NCI-H2107 treated with DMSO at 0.1 percent for 48 hours (cell line): ENCODE data around the gene RPL27A.

Experiments
- DNase-seq: peaks from one replicate; lab custom pipeline; 2025; ENCODE audit not compliant: unreplicated experiment; lab: John Stamatoyannopoulos, UW

Gene RPL27A

DNA sequence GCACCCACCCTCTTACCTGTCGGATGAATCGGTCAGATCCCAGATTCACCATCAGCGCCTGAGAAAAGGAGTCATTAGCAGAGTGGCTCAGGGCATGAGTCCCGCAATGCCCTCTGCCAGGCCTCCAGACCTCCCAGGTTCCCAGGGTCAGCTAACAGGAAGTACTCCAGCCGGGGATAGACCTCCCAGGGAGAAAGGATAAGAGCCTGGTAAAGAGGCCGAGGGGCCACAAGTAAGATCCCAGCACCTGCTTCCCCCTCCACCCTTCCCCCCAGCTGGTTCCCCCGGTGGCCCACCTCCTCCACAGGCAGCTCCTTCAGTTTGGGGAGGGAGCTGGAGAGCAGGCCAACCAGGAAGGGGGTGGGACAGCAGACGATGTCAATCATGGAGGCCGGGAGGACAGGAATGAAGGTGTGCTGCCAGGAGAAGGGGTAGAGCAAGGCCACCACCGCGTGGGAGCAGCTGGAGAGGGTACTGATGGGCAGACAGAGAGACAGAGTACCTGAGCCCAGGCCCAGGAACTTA is 16.4 kb downstream of the RPL27A start:
- no peak for DNase-seq

DNA sequence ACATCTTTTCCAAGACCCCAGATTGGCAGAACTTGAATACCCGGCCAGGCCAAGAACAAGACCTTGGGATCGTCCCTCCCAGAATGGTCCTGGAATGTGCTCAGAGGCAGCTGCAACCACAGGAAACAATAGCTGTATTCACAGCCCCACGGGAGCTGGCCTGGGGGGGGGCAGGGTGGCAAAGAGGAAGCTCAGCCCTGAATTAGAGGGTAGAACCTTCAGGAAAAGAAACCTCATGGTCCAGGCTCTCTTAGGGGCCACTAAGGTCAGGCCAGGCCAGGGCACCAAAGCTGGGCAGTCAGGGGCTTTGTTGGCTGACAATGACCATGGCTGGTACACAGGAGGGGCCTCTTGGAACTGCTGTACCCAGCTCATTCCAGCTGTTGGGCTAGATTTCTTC is 17.3 kb downstream of the RPL27A start:
- DNase-seq = no peak

DNA sequence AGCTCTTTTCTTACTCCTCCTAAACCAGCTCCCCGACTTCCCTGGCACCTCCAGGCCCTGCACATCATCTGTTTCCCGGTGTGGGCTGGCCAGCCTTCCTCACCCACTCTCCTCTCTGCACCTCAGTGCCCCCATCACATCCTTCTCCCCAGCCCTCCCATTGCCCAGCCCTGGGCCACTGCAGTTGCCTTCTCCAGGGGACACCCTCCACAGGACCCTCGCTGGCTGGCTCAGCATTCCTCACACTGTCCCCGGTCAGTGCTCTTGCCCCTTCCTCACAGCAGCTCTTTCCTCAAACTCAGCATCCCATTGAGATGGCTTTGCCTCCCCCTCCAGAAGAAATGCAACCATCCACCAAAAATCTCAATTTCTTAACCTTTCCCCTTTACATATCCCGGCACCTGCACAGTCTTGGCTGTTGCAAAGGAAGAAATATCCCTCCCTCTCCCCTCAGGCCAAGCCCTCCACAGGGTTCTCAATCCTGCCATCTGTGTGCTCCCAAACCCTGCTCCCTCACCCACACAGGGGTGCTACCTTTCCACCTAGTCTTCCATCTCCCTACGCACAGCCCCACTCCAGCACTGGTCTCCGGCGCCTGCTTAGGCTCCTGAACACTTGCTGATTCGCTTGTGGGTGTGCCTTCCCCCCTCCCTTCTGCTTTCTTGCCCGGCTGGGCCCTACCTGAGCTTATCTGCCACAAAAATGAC is 19.5 kb downstream of the RPL27A start:
- DNase-seq = no peak

DNA sequence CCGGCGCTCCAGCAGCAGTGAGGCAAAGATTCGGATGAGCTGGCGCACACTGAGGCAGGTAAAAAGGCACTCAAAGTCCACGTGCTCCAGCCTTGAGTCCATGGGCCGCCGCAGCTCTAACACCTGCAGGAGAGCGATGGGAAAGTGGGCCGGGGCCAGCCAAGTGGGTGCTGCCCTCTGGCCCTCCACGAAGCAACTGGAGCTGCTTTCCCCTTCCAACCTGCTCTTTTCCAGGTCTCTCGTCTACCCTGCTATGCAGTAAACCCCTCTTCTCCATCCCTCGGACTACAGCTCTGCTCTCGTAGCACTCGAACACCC is 20.0 kb downstream of the RPL27A start:
- no peak for DNase-seq

DNA sequence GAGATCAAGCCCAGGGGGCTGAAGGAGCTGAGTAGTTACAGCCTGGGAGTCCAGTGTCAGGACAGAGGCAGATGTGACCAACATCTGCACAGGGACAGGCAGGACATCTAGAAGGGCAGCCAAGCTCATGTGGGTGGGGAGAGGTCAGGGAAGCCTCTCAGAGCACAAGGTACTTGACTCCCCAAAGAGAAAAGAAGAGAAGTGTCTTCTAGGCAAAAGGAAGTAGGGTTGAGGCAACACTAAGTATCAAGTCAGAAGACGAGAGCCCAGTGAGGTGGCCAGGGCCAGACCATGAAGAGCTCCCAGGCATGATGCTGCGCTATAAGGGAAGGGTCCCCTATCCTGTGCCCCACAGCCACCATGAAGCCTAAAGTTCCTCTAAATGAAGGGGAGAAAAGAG is 21.5 kb downstream of the RPL27A start:
- no peak for DNase-seq

DNA sequence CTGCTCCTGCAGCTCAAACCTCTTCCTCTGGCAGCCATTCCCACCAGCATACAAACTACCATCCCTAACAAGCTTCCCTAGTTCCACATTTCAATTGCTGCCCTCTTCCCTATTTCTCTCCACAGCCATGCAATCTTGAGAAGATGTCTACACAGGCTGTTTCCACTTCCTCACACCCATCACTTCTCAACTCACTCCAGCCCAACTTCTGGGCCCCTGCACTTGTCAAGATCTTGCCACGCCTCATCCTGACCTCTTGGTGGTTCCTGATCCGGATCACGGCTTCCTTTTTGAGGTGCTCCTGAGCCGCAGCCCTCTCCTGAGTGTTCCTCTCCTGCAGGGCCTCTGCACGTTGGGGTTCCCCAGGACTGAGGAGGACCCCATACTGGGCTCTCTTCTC is 22.6 kb downstream of the RPL27A start:
- no peak for DNase-seq

DNA sequence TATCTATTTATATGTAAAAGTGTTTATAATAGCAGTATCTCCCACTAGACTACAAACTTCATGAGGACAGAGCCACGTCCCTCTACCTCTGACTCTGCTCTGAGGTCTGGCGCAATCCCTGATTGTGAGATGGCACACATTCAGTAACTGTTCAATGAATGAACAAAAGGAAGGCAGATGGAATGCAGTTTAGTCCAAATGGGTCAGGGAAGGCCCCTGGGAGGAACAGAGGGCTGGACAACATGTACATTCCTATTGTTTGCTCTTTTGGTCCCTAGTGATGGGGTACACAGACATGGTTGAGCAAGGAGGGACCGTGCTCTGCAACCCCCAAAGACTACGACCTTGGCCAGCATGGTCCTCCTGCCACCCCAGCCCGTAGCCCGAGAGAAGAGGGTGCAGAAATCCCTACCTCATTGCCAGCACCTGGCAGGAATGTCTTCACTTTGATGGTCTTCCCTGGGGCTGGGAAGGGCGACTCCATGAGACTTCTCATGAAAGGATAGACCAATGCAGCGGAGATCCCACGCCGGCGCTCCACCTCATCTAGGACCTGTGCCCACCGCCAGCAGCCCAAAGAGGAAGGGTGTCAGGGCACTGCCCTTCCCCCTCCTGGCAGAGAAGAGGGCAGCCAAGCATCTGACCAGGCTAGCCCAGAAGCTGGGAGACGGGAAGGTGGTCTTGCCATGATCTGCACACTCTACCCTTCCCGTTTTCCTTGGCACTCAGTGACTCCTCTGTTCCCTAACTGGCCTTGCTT is 24.3 kb downstream of the RPL27A start:
- no peak for DNase-seq

DNA sequence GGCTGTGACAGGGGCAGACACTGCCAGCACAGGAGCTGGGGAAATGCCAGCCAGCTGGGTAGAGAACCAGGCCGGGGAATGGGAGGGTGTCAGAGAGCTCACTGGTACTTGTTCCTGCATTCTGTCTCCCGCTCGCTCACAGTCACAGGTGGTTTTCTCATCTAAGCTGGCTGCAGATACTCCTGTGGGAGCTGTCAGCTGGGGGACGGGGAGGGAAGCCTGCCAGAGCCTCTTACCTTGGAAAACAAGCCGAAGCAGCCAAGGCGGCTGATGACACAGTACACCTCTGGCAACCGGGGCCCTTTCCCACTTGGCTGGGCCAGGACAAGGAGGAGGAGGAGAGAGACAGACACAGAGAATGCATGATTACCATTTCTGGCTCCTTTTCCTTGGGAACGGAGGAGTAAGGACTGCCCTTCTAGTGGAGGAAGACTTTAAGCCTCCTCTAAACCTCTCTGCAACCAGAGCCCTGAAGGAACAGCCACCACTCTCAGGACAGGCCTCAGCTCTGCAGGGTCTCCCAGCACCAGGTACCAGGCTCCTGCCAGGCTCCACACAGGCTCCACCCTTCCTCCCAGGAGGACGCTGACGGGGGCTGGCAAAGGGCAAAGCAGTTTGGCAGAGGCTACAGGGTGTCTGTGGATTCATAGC is 25.1 kb downstream of the RPL27A start:
- DNase-seq = peak; percentile 72

DNA sequence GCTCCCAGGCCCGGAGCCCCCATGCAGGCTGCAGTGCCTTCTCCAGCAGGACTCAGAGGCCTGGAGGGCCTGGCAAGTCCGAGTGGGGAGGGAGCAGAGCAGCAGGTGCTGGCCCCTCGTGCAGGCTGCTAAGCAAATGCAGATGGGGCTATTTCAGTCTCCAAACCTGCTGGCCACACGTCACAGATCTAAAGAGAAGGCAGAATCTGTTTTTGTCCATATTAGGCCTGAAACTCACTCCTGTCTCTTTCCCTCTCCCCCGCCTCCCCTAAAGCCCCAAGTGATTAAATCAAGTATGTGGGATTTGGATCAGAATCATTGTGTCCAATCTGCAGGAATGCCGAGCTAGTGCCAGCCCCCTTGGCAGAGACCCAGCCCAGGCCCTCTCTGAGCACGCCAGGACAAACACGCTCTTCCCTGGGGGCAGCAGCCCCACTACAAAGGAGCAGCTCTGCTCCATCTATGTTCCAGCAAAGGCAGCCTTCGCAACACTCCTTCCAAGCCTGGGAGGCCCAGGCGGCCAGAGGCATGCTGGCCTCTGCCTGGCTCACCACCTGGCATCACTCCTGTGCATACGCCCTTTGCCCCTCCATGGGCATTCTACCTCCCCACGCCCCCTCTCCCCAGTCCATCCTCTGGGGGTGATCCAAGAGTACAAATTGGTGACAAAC is 26.5 kb downstream of the RPL27A start:
- no peak for DNase-seq

DNA sequence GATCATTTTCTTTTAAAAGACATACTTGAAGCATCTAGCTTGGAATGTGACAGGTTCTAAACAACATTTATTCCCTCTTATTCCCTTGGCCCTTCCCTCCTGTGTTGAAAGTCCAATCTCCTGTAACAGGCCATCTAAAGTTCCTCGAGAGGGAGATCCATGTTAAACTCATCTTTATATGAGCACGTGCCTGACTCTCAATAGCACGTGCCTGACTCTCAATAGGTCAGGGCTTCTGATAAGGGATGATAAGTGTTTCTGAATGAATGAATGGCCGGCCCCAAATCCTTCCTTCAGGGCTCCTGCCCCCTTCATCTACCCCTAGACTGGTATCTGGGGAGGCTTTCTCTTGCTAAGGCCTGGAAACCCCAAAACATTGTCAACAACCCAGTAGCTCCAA is 27.2 kb downstream of the RPL27A start:
- no peak for DNase-seq

DNA sequence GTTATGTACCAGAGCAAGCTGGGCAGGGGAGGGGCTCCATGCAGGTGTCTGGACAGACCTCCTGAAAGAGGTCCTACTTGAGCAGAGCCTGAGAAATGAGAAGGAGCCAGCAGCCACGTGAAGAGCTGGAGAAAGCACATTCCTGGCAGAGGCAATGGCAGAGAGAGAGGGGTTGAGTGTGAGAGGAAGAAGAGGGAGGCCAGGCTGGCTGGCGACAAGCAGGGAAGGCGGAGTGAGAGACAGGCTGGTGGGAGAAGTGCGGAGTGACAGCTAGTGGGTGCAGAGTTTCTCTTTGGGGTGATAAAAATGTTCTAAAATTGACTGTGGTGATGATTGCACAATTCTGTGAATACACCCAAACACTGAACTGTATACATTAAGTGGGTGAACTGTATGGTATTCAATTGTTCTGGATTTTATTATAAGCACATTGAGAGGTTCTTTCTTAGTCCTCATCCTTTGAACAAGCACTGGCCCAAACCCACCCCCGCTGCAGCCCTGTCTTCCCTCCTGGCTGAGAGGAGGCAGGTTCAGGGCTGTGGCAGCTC is 29.4 kb downstream of the RPL27A start:
- DNase-seq = no peak

DNA sequence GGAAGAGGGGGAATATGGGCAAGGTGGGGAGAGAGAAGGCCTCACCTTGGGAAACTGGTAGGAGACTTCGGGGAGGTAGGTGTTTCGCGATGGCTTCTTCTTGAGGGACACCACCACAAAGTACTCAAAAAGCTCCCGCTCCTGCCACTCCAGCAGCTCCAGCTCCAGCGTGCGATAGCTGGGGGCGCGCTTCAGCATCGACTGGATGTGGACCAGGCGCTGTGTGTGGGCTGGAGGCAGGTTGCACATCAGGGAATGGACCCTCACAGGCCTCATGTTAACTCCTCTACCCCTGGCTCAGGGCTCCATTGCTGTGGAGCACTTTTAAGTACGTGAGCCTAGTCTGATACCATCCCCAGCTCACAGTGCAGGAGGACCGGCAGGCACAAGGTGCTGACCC is 29.9 kb downstream of the RPL27A start:
- no peak for DNase-seq

DNA sequence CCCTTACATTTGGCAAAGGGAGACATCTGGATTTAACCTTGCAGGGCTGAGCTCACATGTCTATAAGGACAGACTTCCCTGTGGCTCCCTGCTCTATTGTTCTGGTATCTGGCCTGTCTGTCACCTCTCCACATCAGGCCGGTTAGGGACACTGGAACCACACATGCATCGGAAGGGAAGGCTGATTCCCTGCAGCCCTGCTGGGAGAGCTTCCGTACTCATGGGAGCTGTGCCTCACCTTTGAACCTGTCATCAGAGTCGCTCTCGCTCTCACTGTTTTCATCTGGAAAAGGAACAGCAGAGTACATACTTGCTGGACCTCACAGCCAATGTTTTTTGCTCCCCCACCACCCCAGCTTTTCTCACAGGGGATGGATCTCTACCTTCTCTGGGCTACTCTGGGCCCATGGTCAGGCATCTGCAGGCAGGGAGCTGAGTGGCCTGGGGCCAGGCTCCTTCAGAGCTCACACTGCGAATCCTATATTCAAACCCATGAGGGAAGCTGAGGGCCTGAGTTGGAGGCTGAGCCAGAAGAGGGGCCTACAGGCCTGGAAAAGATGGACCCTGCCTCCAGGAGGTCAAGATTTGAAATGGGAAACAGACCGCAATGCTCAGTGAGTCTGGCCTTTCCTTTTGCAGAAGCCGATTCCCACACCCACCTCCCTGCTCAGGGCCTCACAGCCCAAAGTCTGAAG is 31.3 kb downstream of the RPL27A start:
- DNase-seq = no peak

DNA sequence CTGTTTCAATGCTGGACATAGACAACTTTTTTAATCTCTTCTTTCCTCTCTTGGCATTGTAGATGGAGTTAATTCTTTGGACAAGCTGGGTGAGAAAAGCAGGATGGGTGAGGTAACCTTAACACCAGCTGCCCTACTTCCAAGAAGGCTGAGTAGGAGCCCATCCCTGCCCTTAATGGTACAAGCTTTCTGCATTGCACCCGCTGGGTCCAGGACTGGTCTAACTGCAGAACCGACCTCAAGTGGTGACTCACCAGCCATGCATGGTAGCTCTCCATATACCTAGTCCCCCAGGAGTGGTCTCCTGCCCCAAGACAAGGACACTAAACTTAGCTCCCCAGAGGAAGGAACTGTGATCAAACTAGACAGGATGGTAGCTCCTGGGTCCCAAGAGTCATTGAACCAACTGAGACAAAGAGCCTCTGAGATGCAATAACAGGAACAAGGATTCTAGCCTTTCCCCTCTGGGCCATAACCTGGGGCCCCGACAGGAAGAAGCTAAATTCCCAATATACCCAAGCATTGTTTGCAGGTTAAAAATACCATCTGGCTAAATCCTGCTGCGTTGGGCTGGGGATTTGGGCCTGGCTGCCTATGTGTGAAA is 32.1 kb downstream of the RPL27A start:
- no peak for DNase-seq

DNA sequence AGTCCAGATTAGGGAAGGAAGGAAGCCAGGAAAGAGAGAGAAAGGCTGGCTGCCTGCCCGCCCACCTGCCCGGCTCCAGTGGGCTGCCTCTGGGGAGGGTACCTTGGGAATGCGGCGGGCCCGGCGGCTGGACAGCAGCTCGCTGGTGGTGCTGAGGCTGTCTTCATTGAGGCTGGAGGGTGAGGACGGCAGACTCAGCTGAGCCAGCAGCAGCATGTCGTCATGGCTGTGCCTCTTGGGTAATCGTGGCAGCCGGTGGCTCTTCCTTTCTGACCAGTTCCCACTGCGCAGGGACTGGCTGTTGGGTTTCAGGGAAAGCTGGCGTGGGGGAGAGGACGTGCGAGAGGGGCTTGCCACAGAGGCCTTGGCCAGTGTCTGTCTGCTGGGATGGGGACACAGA is 32.9 kb downstream of the RPL27A start:
- no peak for DNase-seq

DNA sequence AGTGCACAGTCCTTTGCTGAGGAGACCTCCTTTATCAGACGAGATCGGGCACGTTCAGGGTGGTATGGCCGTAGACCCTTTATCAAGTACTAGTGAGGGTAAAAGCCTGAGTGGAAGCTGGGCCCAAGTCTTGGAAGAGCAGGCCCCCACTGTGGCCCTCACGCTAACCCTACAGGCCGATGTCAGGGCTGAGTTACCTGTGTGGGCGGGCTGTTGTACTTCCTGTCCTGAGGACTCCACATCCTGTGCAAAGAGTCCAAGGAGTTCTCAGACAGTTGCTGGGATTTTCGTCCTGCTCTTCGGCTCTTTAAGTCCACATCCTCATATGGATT is 34.9 kb downstream of the RPL27A start:
- no peak for DNase-seq

DNA sequence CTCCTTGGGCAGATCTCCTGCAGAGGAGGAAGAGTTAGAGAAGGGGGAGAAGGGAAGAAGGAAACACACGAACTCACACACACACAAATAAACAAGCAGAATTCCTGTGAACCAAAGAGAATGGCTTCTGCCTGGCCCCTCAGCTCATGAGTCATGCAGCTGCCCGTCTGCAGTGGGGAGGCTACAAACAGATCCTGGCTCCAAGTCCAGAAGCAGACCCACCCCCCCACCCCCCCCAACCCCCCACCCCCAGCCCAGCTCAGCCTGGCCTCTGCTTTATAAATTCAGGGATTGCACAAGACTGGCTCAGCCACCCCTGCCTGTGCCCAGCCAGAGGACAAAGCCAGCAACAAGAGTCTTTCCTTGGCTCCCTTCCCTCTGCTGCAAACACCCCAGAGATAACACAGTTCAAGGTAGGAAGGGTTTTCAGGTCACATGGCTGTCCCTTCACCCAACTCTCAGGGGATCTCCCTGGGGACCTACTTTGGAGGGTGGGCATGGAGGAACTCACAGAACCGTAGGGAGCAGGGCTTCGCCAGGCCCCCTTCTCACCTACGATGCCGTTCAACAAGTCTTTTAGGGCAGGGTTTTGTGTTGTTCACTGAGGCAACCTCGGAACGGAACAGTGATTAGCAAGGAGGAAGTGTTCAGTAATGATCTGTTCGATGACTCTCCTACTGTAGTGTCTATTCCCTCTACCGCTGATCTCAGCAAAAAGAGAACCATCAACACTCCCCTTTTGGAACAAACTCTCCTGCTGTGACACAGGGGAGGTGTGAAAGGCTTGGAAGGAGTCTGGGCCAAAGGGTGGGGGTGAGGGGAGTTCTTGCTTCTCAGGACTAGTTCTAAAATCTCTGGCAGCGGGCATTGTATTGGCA is 35.5 kb downstream of the RPL27A start:
- no peak for DNase-seq

DNA sequence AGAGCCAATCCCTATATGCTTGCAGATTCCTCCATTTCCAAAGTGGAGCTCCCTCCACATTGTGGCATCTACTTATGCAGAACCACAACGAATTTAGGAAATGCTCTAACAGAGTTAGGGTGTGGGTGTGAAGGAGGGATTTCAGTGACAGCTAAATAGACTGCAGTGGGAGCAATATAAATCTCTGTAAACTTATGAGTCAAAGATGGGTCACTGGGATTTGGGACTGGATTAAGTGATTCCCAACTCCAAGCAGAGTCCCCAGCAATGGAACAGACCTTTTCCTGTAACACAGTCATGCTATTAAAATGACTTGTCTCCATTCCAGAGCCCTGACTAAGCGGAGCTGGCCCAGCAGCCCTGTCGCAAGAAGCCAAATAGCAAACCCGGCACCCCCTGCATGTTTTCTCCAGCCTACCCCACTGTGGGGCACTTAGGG is 36.6 kb downstream of the RPL27A start:
- no peak for DNase-seq

DNA sequence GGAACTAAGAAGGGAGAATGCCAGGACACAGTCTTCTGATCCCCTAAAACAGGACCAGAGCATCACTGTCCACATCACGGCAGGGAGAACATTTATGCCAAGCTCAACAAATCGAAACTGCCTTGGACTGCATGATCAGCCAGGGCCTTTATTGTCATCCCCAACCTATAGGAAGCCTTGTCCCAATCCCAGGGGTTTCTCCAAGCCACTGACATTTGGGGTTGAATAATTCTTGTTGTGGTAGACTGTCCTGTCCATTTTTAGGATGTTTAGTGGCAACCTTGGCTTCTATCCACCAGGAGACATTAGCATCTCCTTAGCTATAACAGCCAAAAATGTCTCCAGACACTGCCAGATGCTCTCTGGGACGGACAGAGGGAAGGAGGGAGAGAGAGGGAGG is 37.1 kb downstream of the RPL27A start:
- no peak for DNase-seq
